ENCODE measurements around the gene ARRDC4. TPM values are rescaled to one million over a fixed set of nuclear protein-coding genes. Genes with fewer than 3 reads are reported as not detected.

ARRDC4 gene
- total RNA-seq, 4 donors from 2014 or later = 6.3 to 24.6 (median 12.5) TPM

DNA sequence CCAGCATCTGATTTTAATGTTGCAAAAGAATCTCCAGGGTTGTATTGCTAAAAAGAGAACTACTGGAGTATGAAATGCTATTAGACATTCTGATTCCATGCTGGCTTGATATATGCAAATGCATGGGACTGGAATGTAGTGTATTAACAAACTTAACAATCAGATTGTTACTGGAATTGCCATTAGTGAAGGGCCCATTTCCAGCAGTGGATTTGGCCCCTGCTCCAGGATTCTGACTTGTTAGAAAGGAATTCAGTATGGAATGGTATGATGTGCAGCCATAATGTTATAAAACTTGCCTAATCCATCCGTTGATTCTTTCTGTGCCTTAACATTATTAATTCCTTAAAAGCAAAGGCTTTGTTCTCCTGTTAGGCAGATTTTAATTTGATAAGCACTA is 7.9 kb downstream of the ARRDC4 start:
- intact Hi-C loops (cut with DNase I) = no loop called here
- peaks cover 0 to 57% (median 20%) of the 10 kb centered on the region in 3 donors for H3K36me3 ChIP-seq
- 30 to 47% methylated on average over 1 of the region's 1 CpG for WGBS, 2 donors
- no peak for DNase-seq
- H3K27ac ChIP-seq = no peak overlapping the region
- H3K4me1 ChIP-seq = peaks cover 0 to 39% (median 5%) of the 10 kb centered on the region in 3 donors
- H3K4me3 ChIP-seq = no peak overlapping the region
- TF ChIP-seq, protein P1, sequence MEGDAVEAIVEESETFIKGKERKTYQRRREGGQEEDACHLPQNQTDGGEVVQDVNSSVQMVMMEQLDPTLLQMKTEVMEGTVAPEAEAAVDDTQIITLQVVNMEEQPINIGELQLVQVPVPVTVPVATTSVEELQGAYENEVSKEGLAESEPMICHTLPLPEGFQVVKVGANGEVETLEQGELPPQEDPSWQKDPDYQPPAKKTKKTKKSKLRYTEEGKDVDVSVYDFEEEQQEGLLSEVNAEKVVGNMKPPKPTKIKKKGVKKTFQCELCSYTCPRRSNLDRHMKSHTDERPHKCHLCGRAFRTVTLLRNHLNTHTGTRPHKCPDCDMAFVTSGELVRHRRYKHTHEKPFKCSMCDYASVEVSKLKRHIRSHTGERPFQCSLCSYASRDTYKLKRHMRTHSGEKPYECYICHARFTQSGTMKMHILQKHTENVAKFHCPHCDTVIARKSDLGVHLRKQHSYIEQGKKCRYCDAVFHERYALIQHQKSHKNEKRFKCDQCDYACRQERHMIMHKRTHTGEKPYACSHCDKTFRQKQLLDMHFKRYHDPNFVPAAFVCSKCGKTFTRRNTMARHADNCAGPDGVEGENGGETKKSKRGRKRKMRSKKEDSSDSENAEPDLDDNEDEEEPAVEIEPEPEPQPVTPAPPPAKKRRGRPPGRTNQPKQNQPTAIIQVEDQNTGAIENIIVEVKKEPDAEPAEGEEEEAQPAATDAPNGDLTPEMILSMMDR (IDR thresholded peaks at IDR 0.05) = no peak
- no peak for TF ChIP-seq POLR2A (IDR thresholded peaks at IDR 0.05)
- no peaks in the 10 kb centered on the region for H3K27me3 ChIP-seq
- no peaks in the 10 kb centered on the region for H3K9me3 ChIP-seq

- H3K9me3 ChIP-seq = no peaks in the 10 kb centered on the region
- intact Hi-C loops (cut with DNase I) = no loop called here
- H3K27me3 ChIP-seq = no peaks in the 10 kb centered on the region
- TF ChIP-seq POLR2A (IDR thresholded peaks at IDR 0.05) = no peak
- TF ChIP-seq, protein P1 (IDR thresholded peaks at IDR 0.05) = no peak
- H3K4me3 ChIP-seq = no peak overlapping the region
- DNase-seq = no peak
- H3K27ac ChIP-seq = no peak overlapping the region
- H3K36me3 ChIP-seq = peaks cover 0 to 55% (median 20%) of the 10 kb centered on the region in 3 donors
- 38 to 79% methylated on average over 1 of the region's 1 CpG for WGBS, 2 donors
- peaks cover 0 to 20% (median 0%) of the 10 kb centered on the region in 3 donors for H3K4me1 ChIP-seq
These were observed 11.9 kb downstream of the ARRDC4 start for GRCh38 chr15:97972366-97972765.

DNA sequence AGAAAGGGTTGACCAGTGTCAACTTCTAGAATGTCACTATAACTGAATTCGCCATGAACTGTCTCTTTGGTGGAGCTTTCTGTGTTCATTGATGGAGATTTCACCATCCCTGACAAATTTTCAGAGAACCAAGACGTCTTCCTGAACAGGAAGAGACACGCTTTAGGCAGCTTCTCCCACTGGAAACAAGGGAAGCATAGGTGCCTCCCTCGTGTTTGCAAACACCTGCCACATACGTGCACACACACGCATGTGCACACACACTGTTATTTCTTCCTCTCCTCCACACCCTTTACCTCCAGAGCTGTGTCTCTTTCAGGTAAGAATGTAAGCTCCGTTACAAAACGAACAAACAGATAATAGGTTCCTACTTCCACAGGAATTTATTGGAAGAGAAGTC is 15.6 kb downstream of the ARRDC4 start:
- no peak overlapping the region for H3K4me3 ChIP-seq
- no peak overlapping the region for H3K27ac ChIP-seq
- intact Hi-C loops (cut with DNase I) = no loop called here
- peaks cover 0 to 16% (median 0%) of the 10 kb centered on the region in 3 donors for H3K4me1 ChIP-seq
- H3K36me3 ChIP-seq = peaks cover 0 to 32% (median under 1%) of the 10 kb centered on the region in 3 donors
- DNase-seq = no peak
- no peaks in the 10 kb centered on the region for H3K27me3 ChIP-seq
- WGBS, 2 donors = 25 to 58% methylated on average over 8 of the region's 8 CpGs
- no peaks in the 10 kb centered on the region for H3K9me3 ChIP-seq
- TF ChIP-seq POLR2A (IDR thresholded peaks at IDR 0.05) = no peak
- TF ChIP-seq, protein P1 (IDR thresholded peaks at IDR 0.05) = no peak

DNA sequence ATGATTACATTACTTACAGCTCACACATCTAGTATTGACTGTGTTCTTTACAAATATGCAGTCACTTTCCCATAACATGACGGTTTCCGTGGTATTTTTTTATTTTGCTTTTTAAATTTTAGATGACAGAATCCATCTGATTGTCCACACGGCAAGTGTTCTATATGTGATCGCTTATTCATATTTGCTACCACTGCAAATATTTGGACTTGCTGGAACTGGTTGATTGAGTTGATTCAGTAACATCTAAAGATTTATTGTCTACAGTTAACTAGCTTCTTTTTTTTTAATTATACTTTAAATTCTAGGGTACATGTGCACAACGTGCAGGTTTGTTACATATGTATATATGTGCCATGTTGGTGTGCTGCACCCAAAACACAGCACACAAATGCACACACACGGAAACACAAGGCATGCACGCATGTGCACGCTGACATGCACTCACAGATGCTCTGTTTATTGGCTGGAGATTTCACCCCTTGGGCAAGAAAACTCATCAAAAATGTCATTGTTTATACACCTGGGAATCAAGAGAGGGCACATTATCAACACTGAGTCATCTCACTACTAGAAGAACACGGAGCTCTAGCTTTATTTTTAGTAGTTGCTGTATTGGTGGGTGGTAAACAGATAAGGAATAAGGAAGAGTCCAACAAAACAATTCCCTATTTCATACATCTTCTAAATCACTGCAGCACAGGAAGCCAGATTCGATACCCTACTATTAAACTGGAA is 16.4 kb downstream of the ARRDC4 start:
- H3K27ac ChIP-seq = peak overlapping the region in 3 of 4 donors; percentile 49 to 61 (median 54)
- TF ChIP-seq POLR2A (IDR thresholded peaks at IDR 0.05) = no peak
- H3K4me3 ChIP-seq = peak overlapping the region in 1 of 4 donors; percentile 15

GRCh38 chr15:97977734-97978133 is 17.2 kb downstream of the ARRDC4 start:
- Histone ChIP-seq H3K4me1 (peaks cover 0 to 16% (median 0%) of the 10 kb centered on the region in 3 donors), H3K36me3 (peaks cover 0 to 16% (median 0%) of the 10 kb centered on the region in 3 donors), H3K4me3 (peak overlapping the region in 1 of 4 donors; percentile 15), H3K27me3 (no peaks in the 10 kb centered on the region), H3K9me3 (no peaks in the 10 kb centered on the region), H3K27ac (peak overlapping the region in 3 of 4 donors; percentile 49 to 61 (median 54))
- TF ChIP-seq, protein P1 (IDR thresholded peaks at IDR 0.05) = no peak
- no peak for TF ChIP-seq POLR2A (IDR thresholded peaks at IDR 0.05)
- intact Hi-C loops (cut with DNase I) = no loop called here
- 40 to 51% methylated on average over 8 of the region's 8 CpGs for WGBS, 2 donors
- DNase-seq = no peak

More for the DNA sequence above, 16.4 kb downstream of the ARRDC4 start:
- 34 to 37% methylated on average over 10 of the region's 10 CpGs for WGBS, 2 donors
- Histone ChIP-seq H3K9me3 (no peaks in the 10 kb centered on the region), H3K27me3 (no peaks in the 10 kb centered on the region), H3K36me3 (peaks cover 0 to 24% (median 0%) of the 10 kb centered on the region in 3 donors), H3K4me1 (peaks cover 0 to 16% (median 0%) of the 10 kb centered on the region in 3 donors)
- intact Hi-C loops (cut with DNase I) = no loop called here
- no peak for DNase-seq

Data from esophagus squamous epithelium (tissue), 5 donors.